Keratinocyte (primary cell): Measurements from ENCODE around the gene MACROH2A2. TPM values are rescaled to one million over a fixed set of nuclear protein-coding genes. Genes with fewer than 3 reads are reported as not detected.

Experiments
- DNase-seq: peaks from one replicate; pipeline ENCODE4 v3.0.0-alpha.2; 2011; ENCODE audit warnings: low read depth, missing footprints, low spot score
- FAIRE-seq: peaks from 2 replicates; lab custom pipeline; 2011; peaks lifted over from hg19 to GRCh38; lab: Jason Lieb, UNC
- H2AFZ ChIP-seq: 2 replicates; pipeline ENCODE4 v1.6.0; 2012; ENCODE audit warnings: low read length, control low read depth, inconsistent platforms; ENCODE audit not compliant: control insufficient read depth
- H3K27ac ChIP-seq: 2 replicates; pipeline ENCODE4 v1.5.1; 2011; ENCODE audit warnings: low read length; ENCODE audit not compliant: control insufficient read depth, insufficient read depth
- H3K27me3 ChIP-seq: 3 replicates; pipeline ENCODE4 v1.6.0; 2011; ENCODE audit warnings: low read length; ENCODE audit not compliant: control insufficient read depth, insufficient read depth; ENCODE audit errors: extremely low read depth
- H3K36me3 ChIP-seq, 2 experiments: 2 replicates in 1 of 2; 3 replicates in 1 of 2; pipeline ENCODE4 v1.5.1; 2011; ENCODE audit warnings: low read length in 2 of 2, mild to moderate bottlenecking in 1 of 2; ENCODE audit not compliant: control insufficient read depth in 2 of 2, insufficient read depth in 2 of 2; ENCODE audit errors: extremely low read depth in 1 of 2
- H3K4me1 ChIP-seq: 3 replicates; pipeline ENCODE4 v1.5.1; 2011; ENCODE audit warnings: low read length; ENCODE audit not compliant: control insufficient read depth, insufficient read depth; ENCODE audit errors: extremely low read depth
- H3K4me2 ChIP-seq: 3 replicates; pipeline ENCODE4 v1.6.0; 2011; ENCODE audit warnings: low read depth, low read length; ENCODE audit not compliant: control insufficient read depth, insufficient read depth; ENCODE audit errors: extremely low read depth
- H3K4me3 ChIP-seq, 3 experiments: fragments of 200-600 bp in 1 of 3; sonication (generic) in 1 of 3; 2 replicates in 2 of 3; 3 replicates in 1 of 3; pipeline ENCODE4 v1.5.1; 2011 to 2016; ENCODE audit warnings: low read length in 3 of 3, mild to moderate bottlenecking in 3 of 3, control low read depth in 2 of 3, inconsistent platforms in 1 of 3, low read depth in 1 of 3, mixed read lengths in 1 of 3, mixed run types in 1 of 3, moderate library complexity in 1 of 3; ENCODE audit not compliant: control insufficient read depth in 2 of 3, insufficient read depth in 2 of 3; ENCODE audit errors: extremely low read depth in 1 of 3
- H3K79me2 ChIP-seq: 2 replicates; pipeline ENCODE4 v1.6.0; 2012; ENCODE audit warnings: low read length; ENCODE audit not compliant: control insufficient read depth, insufficient read depth
- H3K9ac ChIP-seq: 3 replicates; pipeline ENCODE4 v1.6.0; 2011; ENCODE audit warnings: low read length; ENCODE audit not compliant: control insufficient read depth, insufficient read depth; ENCODE audit errors: extremely low read depth
- H3K9me1 ChIP-seq: 3 replicates; pipeline ENCODE4 v1.6.0; 2011; ENCODE audit warnings: low read length; ENCODE audit not compliant: control insufficient read depth, insufficient read depth; ENCODE audit errors: extremely low read depth
- H3K9me3 ChIP-seq: 2 replicates; pipeline ENCODE4 v1.5.1; 2012; ENCODE audit warnings: low read depth, low read length; ENCODE audit not compliant: control insufficient read depth
- H4K20me1 ChIP-seq: 3 replicates; pipeline ENCODE4 v1.6.0; 2011; ENCODE audit warnings: low read length; ENCODE audit not compliant: control insufficient read depth, insufficient read depth; ENCODE audit errors: extremely low read depth
- EZH2 ChIP-seq: IDR thresholded peaks from one replicate; pipeline ENCODE4 v1.6.1; 2012; ENCODE audit warnings: inconsistent platforms, mild to moderate bottlenecking, low read length, moderate library complexity
- dilution Hi-C: fragments of 300-500 bp; cut with MboI; formaldehyde crosslinking; loops from one replicate; pipeline ENCODE4 v1.7.0; 2020; ENCODE audit warnings: low sequenced_read_pairs; ENCODE audit not compliant: extremely low pct_ligation_motif_present
- polyA plus RNA-seq, 5 experiments: library from polyadenylated mRNA; depleted of rRNA in 3 of 5; stranded (reverse) in 3 of 5; stranded (forward) in 1 of 5; unstranded in 1 of 5; fragments of >200 nt; gene quantifications; 1 replicate in 1 of 5; 2 replicates in 3 of 5; 3 replicates in 1 of 5; pipeline versions ENCODE4 v1.2.1 to v1.2.3, GENCODE V29; 2011 to 2012; ENCODE audit warnings: missing spikeins in 2 of 5, low read depth in 1 of 5, low replicate concordance in 1 of 5
- TF ChIP-seq, protein P1 (sequence below), 3 experiments: IDR thresholded peaks in 1 of 3; conservative IDR thresholded peaks in 1 of 3; optimal IDR thresholded peaks in 1 of 3; 2 replicates in 2 of 3; 3 replicates in 1 of 3; pipeline versions ENCODE3 to v1.5.1; 2011; ENCODE audit warnings: low read length in 3 of 3, mild to moderate bottlenecking in 3 of 3, moderate library complexity in 2 of 3, control low read depth in 1 of 3, inconsistent platforms in 1 of 3; ENCODE audit not compliant: insufficient read depth in 2 of 3; ENCODE audit errors: extremely low read depth in 1 of 3

The MACROH2A2 gene
- polyA plus RNA-seq, 1 donor (not counting 4 experiments of a cell fraction or from before 2014, with no cell fraction given) = 11.6 TPM

- H3K4me3 ChIP-seq = no peak overlapping the region
- H2AFZ ChIP-seq = no peak overlapping the region
- no peak for DNase-seq
- no peak overlapping the region for H3K4me2 ChIP-seq
- TF ChIP-seq, protein P1, sequence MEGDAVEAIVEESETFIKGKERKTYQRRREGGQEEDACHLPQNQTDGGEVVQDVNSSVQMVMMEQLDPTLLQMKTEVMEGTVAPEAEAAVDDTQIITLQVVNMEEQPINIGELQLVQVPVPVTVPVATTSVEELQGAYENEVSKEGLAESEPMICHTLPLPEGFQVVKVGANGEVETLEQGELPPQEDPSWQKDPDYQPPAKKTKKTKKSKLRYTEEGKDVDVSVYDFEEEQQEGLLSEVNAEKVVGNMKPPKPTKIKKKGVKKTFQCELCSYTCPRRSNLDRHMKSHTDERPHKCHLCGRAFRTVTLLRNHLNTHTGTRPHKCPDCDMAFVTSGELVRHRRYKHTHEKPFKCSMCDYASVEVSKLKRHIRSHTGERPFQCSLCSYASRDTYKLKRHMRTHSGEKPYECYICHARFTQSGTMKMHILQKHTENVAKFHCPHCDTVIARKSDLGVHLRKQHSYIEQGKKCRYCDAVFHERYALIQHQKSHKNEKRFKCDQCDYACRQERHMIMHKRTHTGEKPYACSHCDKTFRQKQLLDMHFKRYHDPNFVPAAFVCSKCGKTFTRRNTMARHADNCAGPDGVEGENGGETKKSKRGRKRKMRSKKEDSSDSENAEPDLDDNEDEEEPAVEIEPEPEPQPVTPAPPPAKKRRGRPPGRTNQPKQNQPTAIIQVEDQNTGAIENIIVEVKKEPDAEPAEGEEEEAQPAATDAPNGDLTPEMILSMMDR (optimal IDR thresholded peaks at IDR 0.05 in 1 of 3, IDR thresholded peaks at IDR 0.05 in 1 of 3, conservative IDR thresholded peaks at IDR 0.05 in 1 of 3; ENCODE audit: extremely low read depth in 1 of 3, insufficient read depth in 2 of 3, low read length in 3 of 3) = no peak
- no peak for TF ChIP-seq EZH2
- no peak overlapping the region for H3K9ac ChIP-seq
- peaks cover 3% of the 10 kb centered on the region for H3K9me1 ChIP-seq
- no peak for FAIRE-seq
- no peaks in the 10 kb centered on the region for H3K79me2 ChIP-seq
- peaks cover 14% of the 10 kb centered on the region for H3K4me1 ChIP-seq
- H3K27me3 ChIP-seq = no peaks in the 10 kb centered on the region
- dilution Hi-C loops = no loop called here
- no peak overlapping the region for H3K27ac ChIP-seq
- H4K20me1 ChIP-seq = no peaks in the 10 kb centered on the region
- no peaks in the 10 kb centered on the region for H3K36me3 ChIP-seq
- no peaks in the 10 kb centered on the region for H3K9me3 ChIP-seq
Observed at GRCh38 chr10:70074971-70075370, 22.3 kb downstream of the MACROH2A2 start.

GRCh38 chr10:70078329-70078728 lies 25.7 kb downstream of the MACROH2A2 start:
- H2AFZ ChIP-seq = no peak overlapping the region
- peak; percentile 49 for FAIRE-seq
- H3K27ac ChIP-seq = no peak overlapping the region
- no peaks in the 10 kb centered on the region for H3K36me3 ChIP-seq
- H4K20me1 ChIP-seq = no peaks in the 10 kb centered on the region
- H3K9ac ChIP-seq = no peak overlapping the region
- TF ChIP-seq EZH2 = no peak
- TF ChIP-seq, protein P1 (optimal IDR thresholded peaks at IDR 0.05 in 1 of 3, IDR thresholded peaks at IDR 0.05 in 1 of 3, conservative IDR thresholded peaks at IDR 0.05 in 1 of 3; ENCODE audit: extremely low read depth in 1 of 3, insufficient read depth in 2 of 3, low read length in 3 of 3) = no peak
- no peaks in the 10 kb centered on the region for H3K27me3 ChIP-seq
- no peak overlapping the region for H3K4me2 ChIP-seq
- peaks cover 3% of the 10 kb centered on the region for H3K9me1 ChIP-seq
- DNase-seq = peak; percentile 23
- no peaks in the 10 kb centered on the region for H3K79me2 ChIP-seq
- H3K4me3 ChIP-seq = no peak overlapping the region
- dilution Hi-C loops = no loop called here
- peaks cover 14% of the 10 kb centered on the region for H3K4me1 ChIP-seq
- H3K9me3 ChIP-seq = no peaks in the 10 kb centered on the region
